ENCODE measurements around the gene WFDC6. TPM values are rescaled to one million over a fixed set of nuclear protein-coding genes. Genes with fewer than 3 reads are reported as not detected.
"Not testable (repeated sequence)": the region's sequence is repeated elsewhere in the genome, so short reads cannot be mapped to it uniquely, and the experiment has no call there.

Gene WFDC6
- total RNA-seq, 6 experiments from 2014 or later: not detected

- DNase-seq (no peak), ATAC-seq (no peak)
- 50% methylated on average over 4 of the region's 4 CpGs for WGBS (ENCODE audit: insufficient coverage, low coverage, low lambda C conversion rate, missing lambda C conversion rate)
- H3K4me3 ChIP-seq: no peak within 1 kb of the TSS
- H3K4me1 ChIP-seq: no peaks in the 10 kb centered on the region
- H3K36me3 ChIP-seq: no peaks in the 10 kb centered on the region
- H3K9me3 ChIP-seq: no peaks in the 10 kb centered on the region
- no peak for TF ChIP-seq CTCF (IDR thresholded peaks at IDR 0.05)
- no peak for TF ChIP-seq POLR2A (IDR thresholded peaks at IDR 0.05)
- intact Hi-C loops (cut with DNase I): no loop called here
- no peaks in the 10 kb centered on the region for H3K27me3 ChIP-seq
- H3K27ac ChIP-seq: no peak within 1 kb of the TSS
Measured at GRCh38 chr20:45579184-45579583, 39.9 kb upstream of the WFDC6 start, which contains the start of gene WFDC8. TSS of gene WFDC8 (minus strand) at chr20:45579284. CDS start at chr20:45579247, 37 bp downstream.

GRCh38 chr20:45578231-45578630, 38.9 kb upstream of the WFDC6 start:
- no peak for DNase-seq
- ATAC-seq: no peak
- Histone ChIP-seq H3K9me3 (no peaks in the 10 kb centered on the region), H3K4me3 (no peak overlapping the region), H3K27me3 (no peaks in the 10 kb centered on the region), H3K4me1 (no peaks in the 10 kb centered on the region), H3K27ac (no peak overlapping the region), H3K36me3 (no peaks in the 10 kb centered on the region)
- 67% methylated on average over 1 of the region's 1 CpG for WGBS (ENCODE audit: insufficient coverage, low coverage, low lambda C conversion rate, missing lambda C conversion rate)
- intact Hi-C loops (cut with DNase I): no loop called here
- TF ChIP-seq POLR2A (IDR thresholded peaks at IDR 0.05): no peak
- no peak for TF ChIP-seq CTCF (IDR thresholded peaks at IDR 0.05)

GRCh38 chr20:45576995-45577394, 37.7 kb upstream of the WFDC6 start:
- Histone ChIP-seq H3K4me3 (no peak overlapping the region), H3K4me1 (no peaks in the 10 kb centered on the region), H3K27ac (no peak overlapping the region), H3K27me3 (no peaks in the 10 kb centered on the region), H3K9me3 (no peaks in the 10 kb centered on the region), H3K36me3 (no peaks in the 10 kb centered on the region)
- intact Hi-C loops (cut with DNase I): no loop called here
- DNase-seq (no peak), ATAC-seq (no peak)
- TF ChIP-seq CTCF (IDR thresholded peaks at IDR 0.05) (no peak), POLR2A (IDR thresholded peaks at IDR 0.05) (no peak)
- WGBS (ENCODE audit: insufficient coverage, low coverage, low lambda C conversion rate, missing lambda C conversion rate): 26% methylated on average over 2 of the region's 2 CpGs

- Histone ChIP-seq H3K4me1 (no peaks in the 10 kb centered on the region), H3K27ac (no peak overlapping the region), H3K27me3 (no peaks in the 10 kb centered on the region), H3K36me3 (no peaks in the 10 kb centered on the region), H3K4me3 (no peak overlapping the region), H3K9me3 (no peaks in the 10 kb centered on the region)
- 54% methylated on average over 2 of the region's 3 CpGs for WGBS (ENCODE audit: insufficient coverage, low coverage, low lambda C conversion rate, missing lambda C conversion rate)
- TF ChIP-seq POLR2A (IDR thresholded peaks at IDR 0.05) (no peak), CTCF (IDR thresholded peaks at IDR 0.05) (no peak)
- DNase-seq: no peak
- intact Hi-C loops (cut with DNase I): no loop called here
- no peak for ATAC-seq
Measured at GRCh38 chr20:45575931-45576330, 36.6 kb upstream of the WFDC6 start.

GRCh38 chr20:45569650-45570049, 30.4 kb upstream of the WFDC6 start:
- ATAC-seq: not testable (repeated sequence)

More at GRCh38 chr20:45569650-45570049, 30.4 kb upstream of the WFDC6 start:
- H3K9me3 ChIP-seq; H3K36me3 ChIP-seq; H3K27me3 ChIP-seq; DNase-seq; H3K4me3 ChIP-seq; H3K4me1 ChIP-seq; H3K27ac ChIP-seq; intact Hi-C loops (cut with DNase I): not testable (repeated sequence)
- WGBS (ENCODE audit: insufficient coverage, low coverage, low lambda C conversion rate, missing lambda C conversion rate): 55% methylated on average over 1 of the region's 1 CpG

Data from right lobe of liver (tissue), 6 donors.